NB4 (cell line): ENCODE results near the gene BMP7.

ENCODE experiments used
- DNase-seq: peaks from one replicate; pipeline ENCODE4 v3.0.0; 2010; ENCODE audit warnings: low read depth
- H3K4me3 ChIP-seq: one replicate; pipeline ENCODE4 v1.5.1; 2011; ENCODE audit warnings: mild to moderate bottlenecking, low read depth, low read length, moderate library complexity
- CTCF ChIP-seq: IDR thresholded peaks from one replicate; pipeline ENCODE4 v1.5.1; 2012; ENCODE audit warnings: low read depth, low read length
- MAX ChIP-seq: IDR thresholded peaks from 2 replicates; pipeline ENCODE4 v1.6.1; 2011; ENCODE audit warnings: low read depth, low read length
- MYC ChIP-seq: IDR thresholded peaks from 2 replicates; pipeline ENCODE4 v1.6.1; 2011; ENCODE audit warnings: low read depth, low read length
- POLR2A ChIP-seq: IDR thresholded peaks from 2 replicates; pipeline ENCODE4 v1.6.1; 2011; ENCODE audit warnings: mild to moderate bottlenecking; ENCODE audit not compliant: insufficient read length; ENCODE audit errors: extremely low read depth

The BMP7 gene

GRCh38 chr20:57216669-57217068 lies 49.8 kb downstream of the BMP7 start:
- no peak for TF ChIP-seq POLR2A
- no peak for TF ChIP-seq CTCF
- TF ChIP-seq MYC: no peak
- TF ChIP-seq MAX: no peak
- no peak overlapping the region for H3K4me3 ChIP-seq
- DNase-seq: no peak

GRCh38 chr20:57215826-57216471 lies 50.5 kb downstream of the BMP7 start:
- TF ChIP-seq CTCF: no peak
- no peak for TF ChIP-seq POLR2A
- no peak for TF ChIP-seq MAX
- no peak for TF ChIP-seq MYC

GRCh38 chr20:57215426-57215825 lies 51.0 kb downstream of the BMP7 start:
- TF ChIP-seq MYC (no peak), MAX (no peak), POLR2A (no peak), CTCF (no peak)
- no peak for DNase-seq
- H3K4me3 ChIP-seq: no peak overlapping the region

More at GRCh38 chr20:57215826-57216471, 50.5 kb downstream of the BMP7 start:
- DNase-seq: no peak
- H3K4me3 ChIP-seq: no peak overlapping the region

DNA sequence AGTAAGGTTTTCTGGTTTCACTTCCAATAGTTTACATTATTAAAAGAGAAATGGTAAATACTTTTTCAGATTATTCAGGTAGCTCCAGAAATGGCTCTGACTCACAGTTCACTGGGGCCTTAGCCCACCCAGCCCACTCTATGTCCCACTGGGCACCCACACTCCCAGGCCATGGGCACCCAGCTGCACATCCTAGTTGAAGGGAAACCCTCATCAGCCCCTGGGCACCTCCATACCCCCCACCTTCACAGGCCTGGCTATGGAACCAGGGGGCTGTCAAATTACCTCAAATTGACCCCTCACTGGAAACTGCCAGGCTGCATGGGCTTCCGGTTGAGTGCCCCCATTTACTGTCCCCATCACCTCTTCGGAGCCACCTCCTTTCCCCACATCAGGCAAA lies 51.5 kb downstream of the BMP7 start:
- TF ChIP-seq MYC: no peak
- no peak for TF ChIP-seq CTCF
- TF ChIP-seq POLR2A: no peak
- TF ChIP-seq MAX: no peak
- H3K4me3 ChIP-seq: no peak overlapping the region
- no peak for DNase-seq

- no peak for DNase-seq
- no peak overlapping the region for H3K4me3 ChIP-seq
- TF ChIP-seq CTCF: no peak
- no peak for TF ChIP-seq POLR2A
- TF ChIP-seq MAX: no peak
- no peak for TF ChIP-seq MYC
Measured at GRCh38 chr20:57214427-57214826, 52.0 kb downstream of the BMP7 start.

DNA sequence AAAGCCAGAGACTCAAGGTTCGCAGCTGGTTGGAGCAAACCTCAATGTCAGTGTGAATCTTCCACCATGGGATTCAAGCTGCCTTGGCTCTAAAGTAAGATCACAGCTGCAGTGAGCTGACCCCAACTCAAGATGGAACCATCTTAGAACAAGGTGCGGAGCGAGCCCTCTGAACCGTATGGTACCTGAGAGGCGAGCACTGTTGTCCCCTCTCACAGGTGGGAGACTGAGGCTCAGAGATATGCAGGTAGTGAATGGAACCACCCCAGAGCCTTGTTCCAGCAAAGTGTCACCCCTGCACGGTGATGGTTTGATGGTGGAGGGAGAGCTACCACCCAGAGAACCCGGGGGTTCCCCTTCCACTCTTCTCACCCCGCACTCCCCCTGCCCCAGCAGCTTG lies 52.5 kb downstream of the BMP7 start:
- no peak overlapping the region for H3K4me3 ChIP-seq
- DNase-seq: no peak
- TF ChIP-seq MYC: no peak
